Gastrocnemius medialis (tissue), 4 donors: Measurements from ENCODE around the gene STRN4. TPM values are rescaled to one million over a fixed set of nuclear protein-coding genes. Genes with fewer than 3 reads are reported as not detected.
"Not testable (repeated sequence)": the region's sequence is repeated elsewhere in the genome, so short reads cannot be mapped to it uniquely, and the experiment has no call there.

Experiments
- ATAC-seq, 2 donors: fragments of 150-250 bp; one replicate each; pipeline ENCODE4 v1.9.1; 2016
- DNase-seq, 2 donors: peaks; one replicate each; pipeline ENCODE4 v3.0.0-alpha.2; 2019
- H3K27ac ChIP-seq, 4 donors: fragments of 200-600 bp; sonication (generic); 1 replicate in 1 of 4; 2 replicates in 3 of 4; pipeline ENCODE4 v1.5.1; 2016 to 2018; ENCODE audit warnings: mild to moderate bottlenecking in 2 of 4, moderate library complexity in 1 of 4
- H3K27me3 ChIP-seq, 3 donors: fragments of 200-600 bp; sonication (generic) in 2 of 3; 1 replicate in 1 of 3; 2 replicates in 2 of 3; pipeline versions ENCODE4 v1.5.1 to v1.6.0; 2016 to 2019; ENCODE audit warnings: mild to moderate bottlenecking in 1 of 3, moderate library complexity in 1 of 3
- H3K36me3 ChIP-seq, 2 donors: fragments of 200-600 bp; sonication (generic) in 1 of 2; one replicate each; pipeline ENCODE4 v1.5.1; 2017 to 2018
- H3K4me1 ChIP-seq, 2 donors: fragments of 200-600 bp; sonication (generic) in 1 of 2; one replicate each; pipeline ENCODE4 v1.5.1; 2016 to 2017; ENCODE audit warnings: mild to moderate bottlenecking in 2 of 2
- H3K4me3 ChIP-seq, 4 donors: fragments of 200-600 bp; sonication (generic) in 3 of 4; 1 replicate in 1 of 4; 2 replicates in 3 of 4; pipeline ENCODE4 v1.5.1; 2016 to 2019; ENCODE audit warnings: mild to moderate bottlenecking in 2 of 4
- H3K9me3 ChIP-seq, 3 donors: fragments of 200-600 bp; sonication (generic) in 2 of 3; 1 replicate in 1 of 3; 2 replicates in 2 of 3; pipeline ENCODE4 v1.5.1; 2016 to 2019
- CTCF ChIP-seq, 5 experiments: fragments of 450-650 bp in 3 of 5; fragments of 200-600 bp in 2 of 5; sonication (generic) in 2 of 5; IDR thresholded peaks in 4 of 5; conservative IDR thresholded peaks in 1 of 5; 1 replicate in 4 of 5; 2 replicates in 1 of 5; pipeline ENCODE4 v1.5.1; 2016 to 2019; ENCODE audit warnings: antibody characterized with exemption in 5 of 5, mild to moderate bottlenecking in 3 of 5, moderate library complexity in 3 of 5
- POLR2A ChIP-seq, 2 donors: fragments of 450-650 bp; IDR thresholded peaks; one replicate each; pipeline ENCODE4 v1.6.1; 2017; ENCODE audit warnings: antibody characterized with exemption in 2 of 2, mild to moderate bottlenecking in 2 of 2, moderate library complexity in 2 of 2
- in situ Hi-C, 4 donors: fragments of 200-750 bp; cut with MboI; loops; one replicate each; pipeline versions ENCODE4 v1.15.0 to v1.8.0; 2017; ENCODE audit warnings: low sequenced_read_pairs in 4 of 4
- intact Hi-C: fragments of 100-400 bp; cut with DNase I; formaldehyde crosslinking; loops from one replicate; pipeline ENCODE4 v1.15.1; 2023; ENCODE audit warnings: low total_unique reads
- total RNA-seq, 4 donors: library from RNA; depleted of rRNA; stranded (reverse); fragments of >200 nt; gene quantifications; one replicate each; pipeline versions ENCODE4 v1.1.0 to v1.2.3, GENCODE V29; 2016

STRN4 gene
- total RNA-seq, 4 donors from 2014 or later = 45.5 to 75.7 (median 57.9) TPM

GRCh38 chr19:46762245-46762890 is 16.1 kb upstream of the STRN4 start:
- in situ Hi-C loops (loop anchor here in 3 of 4 donors (10.0 to 25.0 kb wide), 3 partner anchors 62 to 225 kb away; no protein-coding TSS in a partner anchor), intact Hi-C loops (no loop called here)

DNA sequence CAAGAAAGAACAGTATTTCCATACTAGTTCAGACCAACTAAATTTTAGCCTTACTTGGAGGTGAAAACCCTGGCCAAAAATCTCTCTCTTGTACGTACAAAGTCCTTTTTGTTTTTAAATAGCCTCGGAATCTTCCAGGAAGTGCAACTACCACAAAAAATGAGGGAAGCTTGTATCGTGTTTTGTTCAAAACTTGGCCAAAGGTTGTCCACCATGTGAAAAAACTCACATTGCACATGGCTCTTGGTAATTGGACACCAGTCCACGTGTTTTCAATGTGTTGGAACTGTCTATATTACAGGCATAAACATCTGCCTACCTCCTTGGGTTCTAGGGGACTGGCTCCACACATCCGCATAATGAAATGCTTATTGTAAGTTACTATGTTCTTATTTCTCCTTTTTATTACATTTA is 15.2 kb upstream of the STRN4 start:
- no peak for TF ChIP-seq POLR2A (IDR thresholded peaks at IDR 0.05)
- TF ChIP-seq CTCF (IDR thresholded peaks at IDR 0.05 in 4 of 5, conservative IDR thresholded peaks at IDR 0.05 in 1 of 5) = no peak
- Histone ChIP-seq H3K4me3 (no peak overlapping the region), H3K4me1 (peaks cover 0 to 14% of the 10 kb centered on the region in 2 donors), H3K36me3 (peaks cover 0 to 12% of the 10 kb centered on the region in 2 donors), H3K9me3 (no peaks in the 10 kb centered on the region), H3K27ac (no peak overlapping the region), H3K27me3 (no peaks in the 10 kb centered on the region)
- ATAC-seq (no peak), DNase-seq (no peak)
- intact Hi-C loops = no loop called here
- in situ Hi-C loops = loop anchor here in 3 of 4 donors (10.0 to 25.0 kb wide), 3 partner anchors 63 to 226 kb away; no protein-coding TSS in a partner anchor

More at GRCh38 chr19:46762245-46762890, 16.1 kb upstream of the STRN4 start:
- H3K9me3 ChIP-seq = no peaks in the 10 kb centered on the region
- ATAC-seq (no peak), DNase-seq (no peak)
- no peaks in the 10 kb centered on the region for H3K27me3 ChIP-seq
- peaks cover 0 to 5% of the 10 kb centered on the region in 2 donors for H3K36me3 ChIP-seq
- TF ChIP-seq POLR2A (IDR thresholded peaks at IDR 0.05) (no peak), CTCF (IDR thresholded peaks at IDR 0.05 in 4 of 5, conservative IDR thresholded peaks at IDR 0.05 in 1 of 5) (no peak)
- no peak overlapping the region for H3K4me3 ChIP-seq
- H3K4me1 ChIP-seq = peaks cover 0 to 14% of the 10 kb centered on the region in 2 donors
- H3K27ac ChIP-seq = no peak overlapping the region

DNA sequence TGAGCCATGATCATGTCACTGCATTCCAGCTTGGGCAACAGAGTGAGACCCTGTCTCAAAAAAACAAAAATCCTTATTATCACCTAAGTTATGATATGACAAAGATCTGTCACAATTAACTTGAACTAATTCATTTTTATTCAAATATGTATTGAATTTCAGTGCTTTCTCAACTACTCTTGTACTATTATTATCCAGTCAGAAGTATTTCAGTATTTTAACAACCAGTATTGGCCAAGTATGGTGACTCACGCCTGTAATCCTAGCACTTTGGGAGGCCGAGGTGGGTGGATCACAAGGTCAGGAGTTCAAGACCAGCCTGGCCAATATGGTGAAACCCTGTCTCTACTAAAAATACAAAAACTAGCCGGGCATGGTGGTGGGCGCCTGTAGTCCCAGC is 14.6 kb upstream of the STRN4 start:
- ATAC-seq, H3K4me3 ChIP-seq, H3K27ac ChIP-seq, H3K9me3 ChIP-seq, DNase-seq, H3K27me3 ChIP-seq, intact Hi-C loops: not testable (repeated sequence)
- Histone ChIP-seq H3K4me1 (peaks cover 0 to 14% of the 10 kb centered on the region in 2 donors), H3K36me3 (peaks cover 0 to 13% of the 10 kb centered on the region in 2 donors)
- in situ Hi-C loops = loop anchor here in 3 of 4 donors (10.0 to 25.0 kb wide), 3 partner anchors 64 to 226 kb away; no protein-coding TSS in a partner anchor

- no peaks in the 10 kb centered on the region for H3K27me3 ChIP-seq
- no peak overlapping the region for H3K27ac ChIP-seq
- ATAC-seq = no peak
Measured at GRCh38 chr19:46760363-46760762, 14.1 kb upstream of the STRN4 start.

More at GRCh38 chr19:46760363-46760762, 14.1 kb upstream of the STRN4 start:
- Histone ChIP-seq H3K36me3 (peaks cover 0 to 13% of the 10 kb centered on the region in 2 donors), H3K4me3 (no peak overlapping the region), H3K4me1 (peaks cover 0 to 14% of the 10 kb centered on the region in 2 donors), H3K9me3 (no peaks in the 10 kb centered on the region)
- no peak for DNase-seq
- TF ChIP-seq CTCF (IDR thresholded peaks at IDR 0.05 in 4 of 5, conservative IDR thresholded peaks at IDR 0.05 in 1 of 5) (no peak), POLR2A (IDR thresholded peaks at IDR 0.05) (no peak)
- intact Hi-C loops = no loop called here
- in situ Hi-C loops = loop anchor here in 3 of 4 donors (10.0 to 25.0 kb wide), 3 partner anchors 64 to 227 kb away; no protein-coding TSS in a partner anchor
